NCI-H1092 (cell line): ENCODE data around the gene URB1.

Experiments
- DNase-seq: peaks from one replicate; lab custom pipeline; 2025; lab: John Stamatoyannopoulos, UW

The URB1 gene

DNA sequence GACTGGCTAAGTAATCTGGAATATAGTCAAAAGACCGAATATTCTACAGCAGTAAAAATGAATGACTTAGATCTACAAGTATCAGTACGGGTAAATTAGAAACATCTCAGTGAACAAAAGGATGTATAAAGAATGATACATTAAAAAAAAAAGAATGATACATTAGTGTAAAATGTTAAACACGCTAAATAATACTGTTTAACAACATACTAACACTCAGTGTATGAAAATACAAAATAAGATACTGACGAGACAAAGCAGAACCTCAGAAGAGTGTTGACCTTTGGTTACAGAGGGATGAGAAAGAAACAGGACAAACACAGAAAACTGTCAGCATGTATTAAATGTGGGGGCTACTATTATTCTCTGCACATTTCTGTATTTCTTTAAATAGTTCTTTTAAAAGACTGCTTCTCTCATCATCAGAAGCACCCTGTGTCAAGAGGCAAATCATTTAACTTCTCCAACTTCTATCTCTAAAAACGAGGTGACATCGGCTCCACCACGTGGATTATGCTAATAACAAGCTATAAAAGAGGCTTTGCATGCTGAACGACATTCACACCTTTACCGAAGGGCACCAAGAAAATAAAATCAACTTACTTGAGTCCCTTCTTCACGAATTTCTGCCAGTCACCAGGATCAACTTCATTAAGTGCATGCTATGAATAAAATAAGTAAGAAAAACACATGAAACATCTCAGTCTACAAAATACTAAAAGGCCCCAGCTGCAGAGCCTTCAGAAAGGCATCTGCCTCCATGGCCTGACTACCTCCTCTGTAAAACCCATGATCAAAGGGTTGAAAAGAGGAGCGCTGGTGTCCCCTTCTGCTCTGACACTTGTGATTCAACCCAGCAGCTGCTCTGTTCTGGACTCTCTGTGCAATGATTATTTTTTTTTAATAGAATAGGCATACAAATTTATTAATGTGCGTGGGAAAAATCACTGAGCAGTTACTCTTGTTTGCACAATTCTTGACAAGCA, 51.7 kb downstream of the URB1 start:
- no peak for DNase-seq

- no peak for DNase-seq
These were observed 54.4 kb downstream of the URB1 start for GRCh38 chr21:32338209-32338921.

GRCh38 chr21:32337206-32337605, 55.6 kb downstream of the URB1 start:
- DNase-seq = no peak

- DNase-seq = no peak
These were observed 56.1 kb downstream of the URB1 start for GRCh38 chr21:32336711-32337110.

- no peak for DNase-seq
These were observed 56.9 kb downstream of the URB1 start for GRCh38 chr21:32335601-32336575.

DNA sequence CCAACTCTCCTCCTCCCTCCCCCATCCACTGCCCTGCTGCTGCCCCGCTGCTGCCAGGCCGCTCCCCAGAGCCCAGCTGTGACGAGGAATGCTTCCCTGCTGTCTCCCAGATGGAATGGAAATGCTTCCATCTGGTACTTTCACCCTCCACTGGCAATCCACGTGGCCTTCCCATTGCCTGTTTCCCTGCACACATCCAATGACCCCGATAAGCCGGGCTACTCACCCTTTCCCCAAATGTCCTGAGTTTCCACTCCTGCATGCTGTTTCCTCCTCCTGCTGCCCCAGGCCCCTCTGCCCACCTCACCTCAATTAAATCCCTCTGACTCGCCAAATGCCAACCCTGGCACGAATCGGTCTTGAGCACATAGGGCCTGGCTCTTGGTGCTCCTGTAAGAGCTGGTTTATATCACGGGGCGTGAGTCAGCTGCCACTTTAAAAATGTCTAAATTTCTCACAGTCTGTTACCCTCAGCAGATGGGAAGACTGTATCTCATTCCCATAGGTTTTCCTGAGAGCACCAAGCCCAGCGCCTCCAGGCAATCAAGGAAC, 57.8 kb downstream of the URB1 start:
- no peak for DNase-seq

DNA sequence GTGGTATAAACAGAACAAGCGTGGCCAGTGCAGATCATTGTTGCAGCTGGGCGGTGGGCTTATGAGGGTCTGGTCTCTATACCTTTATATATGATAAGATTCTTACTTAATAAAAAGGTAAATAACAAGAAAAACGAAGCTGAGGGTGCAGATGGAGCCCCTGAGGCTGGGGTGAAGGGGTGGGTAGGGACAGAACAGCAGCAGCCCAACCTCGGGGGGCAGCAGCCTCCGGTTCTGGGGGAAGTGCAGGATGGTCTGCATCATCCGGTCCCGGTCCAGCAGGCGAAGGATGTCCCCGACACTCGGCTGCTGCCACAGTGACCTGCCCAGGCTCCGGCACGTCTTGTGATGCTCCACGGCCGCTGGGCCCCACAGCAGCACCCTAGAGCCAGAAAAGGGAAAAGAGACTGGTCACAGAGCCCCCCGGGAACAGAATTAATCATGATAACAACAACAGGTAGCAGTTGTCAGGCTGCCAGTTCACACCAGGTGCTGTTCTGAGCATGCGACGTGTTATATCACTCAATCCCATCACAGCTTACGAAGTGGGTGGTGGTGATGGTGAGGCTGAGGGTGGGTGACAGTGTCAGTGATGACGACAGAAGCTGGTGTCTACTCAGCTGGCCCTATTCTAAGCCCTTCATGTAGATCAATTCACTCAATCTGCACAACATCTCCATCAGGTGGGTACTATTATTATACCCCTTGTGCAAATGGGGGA, 58.7 kb downstream of the URB1 start:
- DNase-seq = no peak

DNA sequence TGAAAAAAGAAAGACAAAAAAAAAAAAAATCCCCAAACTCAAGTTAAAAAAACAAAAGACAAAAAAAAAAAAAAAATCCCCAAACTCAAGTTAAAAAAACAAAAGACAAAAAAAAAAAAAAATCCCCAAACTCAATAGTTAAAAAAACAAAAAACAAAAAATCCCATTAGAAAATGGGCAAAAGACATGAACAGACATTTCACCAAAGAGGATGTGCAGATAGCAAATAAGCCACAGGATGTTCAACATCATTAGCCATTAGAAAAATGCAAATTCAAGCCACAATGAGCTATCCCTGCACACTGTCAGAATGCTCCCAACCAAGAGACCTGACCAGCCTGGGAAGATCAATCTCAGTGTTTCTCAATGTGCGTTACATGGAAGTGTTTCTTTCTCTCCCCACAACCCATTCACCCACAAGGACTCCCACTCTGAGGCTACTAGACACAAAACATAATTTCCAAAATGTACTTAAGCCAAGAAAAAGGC, 60.3 kb downstream of the URB1 start:
- DNase-seq = no peak

- DNase-seq = no peak
These were observed 61.1 kb downstream of the URB1 start for GRCh38 chr21:32331444-32332305.

- no peak for DNase-seq
These were observed 62.0 kb downstream of the URB1 start for GRCh38 chr21:32330784-32331311.

DNA sequence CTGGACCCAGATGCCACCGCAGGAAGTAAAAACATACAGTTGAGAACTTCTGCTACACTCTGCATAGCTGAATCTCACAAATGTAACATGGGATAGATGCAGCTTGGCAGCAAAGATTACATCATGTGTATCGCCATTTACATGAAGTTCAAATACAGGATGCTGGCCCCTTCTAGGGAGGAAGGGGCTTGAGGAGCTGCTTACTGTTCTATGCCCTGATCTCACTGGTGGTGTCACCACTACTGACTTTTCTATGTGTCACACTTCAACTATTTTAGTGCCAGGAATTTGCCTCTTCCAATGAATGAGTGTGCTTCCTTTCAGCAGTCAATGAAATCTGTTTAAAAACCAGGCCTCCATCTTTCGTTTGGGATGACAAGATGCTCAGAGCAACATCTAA, 63.0 kb downstream of the URB1 start:
- no peak for DNase-seq

GRCh38 chr21:32329331-32329730, 63.5 kb downstream of the URB1 start:
- no peak for DNase-seq

GRCh38 chr21:32328595-32328994, 64.2 kb downstream of the URB1 start:
- no peak for DNase-seq

GRCh38 chr21:32325706-32326105, 67.1 kb downstream of the URB1 start:
- DNase-seq = no peak

DNA sequence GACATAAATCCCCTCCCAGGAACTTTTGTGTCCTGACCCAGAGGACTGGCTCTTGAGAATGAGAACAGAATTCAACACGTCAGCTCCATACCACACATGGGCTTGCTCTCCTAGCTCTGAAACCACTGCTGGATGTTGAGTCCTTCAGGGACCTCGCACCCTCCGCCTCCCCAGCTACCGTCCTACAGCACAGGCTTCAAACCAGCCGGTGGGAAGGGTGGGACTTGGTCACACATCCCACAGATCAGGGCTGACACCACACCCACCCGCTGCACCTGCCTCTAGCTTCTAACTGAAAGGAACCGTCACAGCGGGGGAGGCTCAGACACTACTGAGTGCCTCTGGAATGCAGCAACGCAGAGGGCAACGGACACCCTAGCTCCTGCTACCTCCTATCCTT, 70.1 kb downstream of the URB1 start:
- no peak for DNase-seq

GRCh38 chr21:32322103-32322502, 70.7 kb downstream of the URB1 start:
- DNase-seq = no peak

- DNase-seq = no peak
These were observed 71.3 kb downstream of the URB1 start for GRCh38 chr21:32321480-32321879.

DNA sequence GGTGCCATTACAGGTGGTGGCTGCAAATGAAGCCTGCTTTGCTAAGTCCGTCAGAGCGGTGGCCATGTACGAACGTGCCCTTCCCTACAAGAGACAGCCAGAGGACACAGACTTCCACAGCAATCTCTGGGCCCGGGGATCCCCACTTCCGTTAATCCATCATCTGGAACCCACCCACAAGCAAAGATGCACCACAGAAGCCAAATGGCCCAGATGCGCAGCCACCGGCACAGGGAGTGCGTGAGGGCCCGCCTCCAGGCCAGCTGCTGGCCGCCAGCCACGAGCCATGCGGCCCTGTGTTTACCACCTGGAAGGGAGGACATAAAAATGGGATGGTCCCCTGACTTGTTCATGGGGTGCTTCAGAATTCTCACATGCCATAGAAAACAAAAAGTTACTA, 72.1 kb downstream of the URB1 start:
- DNase-seq = no peak

GRCh38 chr21:32320059-32320458, 72.8 kb downstream of the URB1 start:
- DNase-seq = no peak

DNA sequence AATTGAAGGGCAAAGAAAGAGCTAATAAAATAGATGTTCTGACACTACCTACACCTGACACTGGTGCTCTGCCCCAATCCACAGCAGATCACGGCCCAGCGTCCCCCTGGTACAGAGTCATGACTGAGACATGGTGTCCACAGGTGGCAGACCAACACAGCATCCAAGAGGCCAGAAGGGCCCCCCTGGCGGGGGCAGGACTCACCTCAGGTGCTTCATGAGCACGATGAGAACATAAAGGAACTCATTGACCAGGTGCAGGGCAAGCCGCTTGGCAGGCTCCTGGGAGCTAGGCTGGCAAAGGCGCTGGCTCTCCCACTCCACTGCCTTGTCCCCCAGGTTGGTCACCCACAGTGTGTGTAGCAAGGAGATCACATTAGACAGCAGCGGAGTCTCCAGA, 73.8 kb downstream of the URB1 start:
- DNase-seq = no peak
